Measurements from ENCODE around the gene LRRC37A.

GRCh38 chr17:46273541-46274236 lies 21.2 kb upstream of the LRRC37A start:
- TF ChIP-seq SUZ12 (IDR thresholded peaks at IDR 0.05; ENCODE audit: extremely low read depth, insufficient read depth, insufficient read length) (no peak), YY1 (IDR thresholded peaks at IDR 0.05; ENCODE audit: insufficient read depth, insufficient read length) (no peak)

All from NT2/D1 (cell line).